ENCODE data around the gene SNAPIN.

The SNAPIN gene, protein sequence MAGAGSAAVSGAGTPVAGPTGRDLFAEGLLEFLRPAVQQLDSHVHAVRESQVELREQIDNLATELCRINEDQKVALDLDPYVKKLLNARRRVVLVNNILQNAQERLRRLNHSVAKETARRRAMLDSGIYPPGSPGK

DNA sequence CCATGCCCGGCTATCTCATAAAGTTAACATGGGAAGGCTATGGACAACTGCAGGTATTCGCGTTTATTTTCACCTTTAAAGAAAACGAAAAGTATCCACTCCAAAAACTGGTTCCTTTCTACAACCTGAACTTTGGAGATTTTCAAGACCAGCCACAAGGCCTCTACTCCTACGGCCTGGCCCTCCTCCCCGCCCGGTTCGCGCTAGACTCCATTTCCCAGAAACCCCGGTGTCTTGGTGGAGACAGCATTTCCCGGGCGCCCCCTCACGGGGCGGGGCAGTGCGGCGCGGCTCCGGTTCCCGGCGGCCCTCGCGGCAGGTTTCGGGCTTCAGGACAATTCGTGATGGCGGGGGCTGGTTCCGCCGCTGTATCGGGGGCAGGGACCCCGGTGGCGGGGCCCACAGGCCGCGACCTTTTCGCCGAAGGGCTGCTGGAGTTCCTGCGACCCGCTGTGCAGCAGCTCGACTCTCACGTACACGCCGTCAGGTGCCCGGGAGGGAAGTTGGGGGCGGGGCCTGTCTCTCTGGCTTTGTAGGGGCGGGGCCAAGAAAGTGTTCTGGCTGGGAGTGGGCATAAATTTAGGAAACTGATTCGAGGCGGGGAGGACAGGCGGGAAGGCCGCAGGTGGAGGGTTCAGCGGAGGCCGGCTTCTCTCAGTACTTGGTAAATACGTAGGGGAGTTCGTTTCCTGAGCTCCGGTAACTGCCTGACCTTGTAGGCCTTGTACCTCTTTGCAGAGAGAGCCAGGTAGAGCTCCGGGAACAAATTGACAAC is at the start of gene SNAPIN:
Gene SNAPIN (plus strand): TSS at position 304 of the 775 bp plus-strand sequence. CDS start 41 bp downstream, at position 345.
- peak; percentile 93 for DNase-seq (ENCODE audit: extremely low spot score)
- TF ChIP-seq FOXK2 (IDR thresholded peaks at IDR 0.05) (no peak), ELF4 (IDR thresholded peaks at IDR 0.05) (peak; percentile 23; the same call in 1 of the 2 replicates), TARDBP (IDR thresholded peaks at IDR 0.05) (no peak), L3MBTL2 (conservative IDR thresholded peaks at IDR 0.05) (no peak; the same call in 1 of the 2 replicates), ZNF384 (IDR thresholded peaks at IDR 0.05) (no peak), NFRKB (IDR thresholded peaks at IDR 0.05) (no peak), FOXA1 (IDR thresholded peaks at IDR 0.05) (no peak), ARNT (IDR thresholded peaks at IDR 0.05) (0 out of 2 replicates have a peak, but pooled peaks have one; percentile 28), CTBP1 (IDR thresholded peaks at IDR 0.05; ENCODE audit: borderline replicate concordance) (no peak), SP1 (IDR thresholded peaks at IDR 0.05) (no peak), BHLHE40 (IDR thresholded peaks at IDR 0.05; ENCODE audit: borderline replicate concordance) (no peak), HDGF (IDR thresholded peaks at IDR 0.05; ENCODE audit: borderline replicate concordance) (0 out of 2 replicates have a peak, but pooled peaks have one; percentile 16), FOXM1 (IDR thresholded peaks at IDR 0.05; ENCODE audit: borderline replicate concordance) (no peak), LEF1 (IDR thresholded peaks at IDR 0.05; ENCODE audit: borderline replicate concordance) (no peak), PKNOX1 (IDR thresholded peaks at IDR 0.05) (no peak), SUZ12 (IDR thresholded peaks at IDR 0.05) (no peak)
- POLR2A ChIA-PET: interaction anchor here (0.8 to 4.1 kb wide), 8 partner anchors 9 to 332 kb away, joined by 3 to 41 read pairs (median 4); partner anchors contain the start of genes CHTOP, ILF2 and S100A13
- CTCF ChIA-PET: interaction anchor here (1.3 kb wide), 1 partner anchor 148 kb away, joined by 5 read pairs; no protein-coding TSS in a partner anchor

GRCh38 chr1:153608742-153609584 is 49.5 kb upstream of the SNAPIN start:
- no peak for TF ChIP-seq BHLHE40 (IDR thresholded peaks at IDR 0.05; ENCODE audit: borderline replicate concordance)
- TF ChIP-seq LEF1 (IDR thresholded peaks at IDR 0.05; ENCODE audit: borderline replicate concordance): no peak
- peak; percentile 88 for TF ChIP-seq PKNOX1 (IDR thresholded peaks at IDR 0.05)
- ChIA-PET POLR2A (interaction anchor here (1.4 kb wide), 1 partner anchor 19 kb away, joined by 6 read pairs; the partner anchor contains the start of gene S100A13), CTCF (interaction anchor here (0.6 kb wide), 1 partner anchor 19 kb away, joined by 3 read pairs; the partner anchor contains the start of gene S100A13)
- no peak for DNase-seq (ENCODE audit: extremely low spot score)

DNA sequence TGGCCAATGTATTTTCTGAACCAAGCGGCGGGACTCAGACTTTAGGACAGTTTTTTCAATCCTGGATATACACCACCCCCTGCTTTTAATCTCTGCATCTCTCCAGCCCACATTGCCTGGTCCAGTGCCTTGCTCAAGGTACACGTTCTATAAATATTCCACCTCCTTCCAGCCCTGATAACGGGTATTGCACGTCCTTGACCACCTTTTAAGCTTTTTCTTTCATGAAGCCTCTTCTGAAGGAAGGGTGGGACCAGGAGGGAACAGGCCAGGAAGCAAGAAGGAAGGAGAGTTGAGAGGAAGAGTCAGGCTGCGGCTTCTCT is 49.0 kb upstream of the SNAPIN start:
- ChIA-PET POLR2A (interaction anchor here (1.5 to 3.7 kb wide), 2 partner anchors 18 to 25 kb away, joined by 7 to 31 read pairs; partner anchors contain the start of genes CHTOP and S100A13), CTCF (no interaction called here)
- TF ChIP-seq SP1 (IDR thresholded peaks at IDR 0.05) (no peak), LEF1 (IDR thresholded peaks at IDR 0.05; ENCODE audit: borderline replicate concordance) (no peak), FOXK2 (IDR thresholded peaks at IDR 0.05) (no peak), ZNF384 (IDR thresholded peaks at IDR 0.05) (no peak), FOXA1 (IDR thresholded peaks at IDR 0.05) (no peak), SUZ12 (IDR thresholded peaks at IDR 0.05) (no peak), ARNT (IDR thresholded peaks at IDR 0.05) (no peak), BHLHE40 (IDR thresholded peaks at IDR 0.05; ENCODE audit: borderline replicate concordance) (no peak), FOXM1 (IDR thresholded peaks at IDR 0.05; ENCODE audit: borderline replicate concordance) (no peak), PKNOX1 (IDR thresholded peaks at IDR 0.05) (no peak), L3MBTL2 (conservative IDR thresholded peaks at IDR 0.05) (no peak), NFRKB (IDR thresholded peaks at IDR 0.05) (no peak), ELF4 (IDR thresholded peaks at IDR 0.05) (no peak), TARDBP (IDR thresholded peaks at IDR 0.05) (no peak), CTBP1 (IDR thresholded peaks at IDR 0.05; ENCODE audit: borderline replicate concordance) (no peak), HDGF (IDR thresholded peaks at IDR 0.05; ENCODE audit: borderline replicate concordance) (no peak)
- DNase-seq (ENCODE audit: extremely low spot score): no peak

DNA sequence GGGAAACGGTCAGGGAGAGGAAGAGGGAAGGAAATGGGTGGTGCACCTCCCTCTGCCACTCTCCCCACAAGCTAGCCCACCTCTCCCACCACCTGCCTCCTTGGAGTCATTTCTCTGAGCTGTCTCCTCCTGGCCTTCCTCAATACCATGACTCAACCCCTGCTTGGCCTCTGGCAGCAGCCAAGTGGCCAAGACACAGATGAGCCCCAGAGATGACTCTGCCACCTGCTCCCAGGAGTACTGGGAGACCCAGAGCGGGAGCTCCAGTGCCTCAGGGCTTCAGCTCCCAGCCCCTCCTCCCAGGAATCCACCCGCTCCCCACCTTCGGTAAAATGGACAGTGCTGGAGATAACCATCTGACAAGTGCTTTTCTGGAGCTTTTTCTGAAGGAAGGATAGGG is 48.2 kb upstream of the SNAPIN start:
- no peak for DNase-seq (ENCODE audit: extremely low spot score)
- TF ChIP-seq SUZ12 (IDR thresholded peaks at IDR 0.05) (no peak), FOXK2 (IDR thresholded peaks at IDR 0.05) (no peak), ARNT (IDR thresholded peaks at IDR 0.05) (no peak), FOXA1 (IDR thresholded peaks at IDR 0.05) (no peak), SP1 (IDR thresholded peaks at IDR 0.05) (no peak), TARDBP (IDR thresholded peaks at IDR 0.05) (no peak), ELF4 (IDR thresholded peaks at IDR 0.05) (no peak), L3MBTL2 (conservative IDR thresholded peaks at IDR 0.05) (no peak), ZNF384 (IDR thresholded peaks at IDR 0.05) (no peak), HDGF (IDR thresholded peaks at IDR 0.05; ENCODE audit: borderline replicate concordance) (no peak), LEF1 (IDR thresholded peaks at IDR 0.05; ENCODE audit: borderline replicate concordance) (no peak), BHLHE40 (IDR thresholded peaks at IDR 0.05; ENCODE audit: borderline replicate concordance) (no peak), CTBP1 (IDR thresholded peaks at IDR 0.05; ENCODE audit: borderline replicate concordance) (no peak), NFRKB (IDR thresholded peaks at IDR 0.05) (no peak), PKNOX1 (IDR thresholded peaks at IDR 0.05) (no peak), FOXM1 (IDR thresholded peaks at IDR 0.05; ENCODE audit: borderline replicate concordance) (no peak)
- ChIA-PET POLR2A (interaction anchor here (1.5 to 3.7 kb wide), 2 partner anchors 17 to 24 kb away, joined by 7 to 31 read pairs; partner anchors contain the start of genes CHTOP and S100A13), CTCF (no interaction called here)

All from HEK293T (cell line).